Karpas-422 (cell line): ENCODE measurements around the gene SLC9C1. TPM values are rescaled to one million over a fixed set of nuclear protein-coding genes. Genes with fewer than 3 reads are reported as not detected.

Source experiments
- DNase-seq: peaks from one replicate; pipeline ENCODE4 v3.0.0-alpha.2; 2015
- H2AFZ ChIP-seq: fragments of 200-600 bp; sonication (generic); 2 replicates; pipeline ENCODE4 v1.6.1; 2014; ENCODE audit warnings: antibody characterized with exemption, low read length, mixed read lengths
- H3K27ac ChIP-seq: fragments of 200-600 bp; sonication (generic); 2 replicates; pipeline ENCODE4 v1.5.1; 2014; ENCODE audit warnings: mild to moderate bottlenecking, low read length, moderate library complexity
- H3K27me3 ChIP-seq: fragments of 200-600 bp; sonication (generic); 2 replicates; pipeline ENCODE4 v1.6.1; 2014; ENCODE audit warnings: low read length, mixed read lengths
- H3K36me3 ChIP-seq: fragments of 200-600 bp; sonication (generic); 2 replicates; pipeline ENCODE4 v1.6.1; 2014; ENCODE audit warnings: low read length, mixed read lengths; ENCODE audit not compliant: insufficient read depth
- H3K4me1 ChIP-seq: fragments of 200-600 bp; sonication (generic); 2 replicates; pipeline ENCODE4 v1.6.1; 2014; ENCODE audit warnings: mild to moderate bottlenecking, low read length, mixed read lengths
- H3K4me2 ChIP-seq: fragments of 200-600 bp; sonication (generic); 2 replicates; pipeline ENCODE4 v1.6.1; 2014; ENCODE audit warnings: low read length, low read depth, mild to moderate bottlenecking; ENCODE audit not compliant: poor library complexity, severe bottlenecking
- H3K4me3 ChIP-seq: fragments of 200-600 bp; sonication (generic); 2 replicates; pipeline ENCODE4 v1.5.1; 2014; ENCODE audit warnings: mild to moderate bottlenecking, antibody characterized with exemption, low read length, mixed read lengths
- H3K79me2 ChIP-seq: fragments of 200-600 bp; sonication (generic); 2 replicates; pipeline ENCODE4 v1.6.1; 2014; ENCODE audit warnings: mild to moderate bottlenecking, low read length, mixed read lengths
- H3K9ac ChIP-seq: fragments of 200-600 bp; sonication (generic); 2 replicates; pipeline ENCODE4 v1.6.0; 2014; ENCODE audit warnings: low read length
- H3K9me2 ChIP-seq: fragments of 200-600 bp; sonication (generic), shearing (Covaris generic); replicated peaks from 2 replicates; pipeline ENCODE4 v1.6.0; 2014; ENCODE audit warnings: mild to moderate bottlenecking, low read length, moderate library complexity; ENCODE audit not compliant: insufficient read depth
- H3K9me3 ChIP-seq: fragments of 300-700, 200-600 bp; sonication (generic); 2 replicates; pipeline ENCODE4 v1.6.1; 2014; ENCODE audit warnings: low read length, mixed read lengths
- H4K20me1 ChIP-seq: fragments of 200-600 bp; sonication (generic); 2 replicates; pipeline ENCODE4 v1.6.1; 2014; ENCODE audit warnings: mild to moderate bottlenecking, antibody characterized with exemption, low read length, low read depth; ENCODE audit not compliant: insufficient read depth
- total RNA-seq: library from RNA; depleted of rRNA; stranded (reverse); fragments of >200 nt; shearing (Covaris generic); gene quantifications from 2 replicates; pipeline ENCODE4 v1.2.3, GENCODE V29; 2014; ENCODE audit warnings: low replicate concordance

SLC9C1 gene
- total RNA-seq, 1 experiment from 2014 or later = 1.1 TPM

- Histone ChIP-seq H3K9me2 (no peaks in the 10 kb centered on the region), H4K20me1 (no peaks in the 10 kb centered on the region), H3K4me1 (no peaks in the 10 kb centered on the region), H2AFZ (0 out of 2 replicates have a peak overlapping the region, but pooled peaks have one; percentile 27), H3K27ac (no peak overlapping the region), H3K4me3 (no peak overlapping the region), H3K79me2 (no peaks in the 10 kb centered on the region), H3K9ac (no peak overlapping the region), H3K9me3 (no peaks in the 10 kb centered on the region), H3K4me2 (peak overlapping the region; percentile 27), H3K36me3 (no peaks in the 10 kb centered on the region), H3K27me3 (no peaks in the 10 kb centered on the region)
- no peak for DNase-seq
Observed at GRCh38 chr3:112333381-112334317, 39.6 kb upstream of the SLC9C1 start.

- Histone ChIP-seq H4K20me1 (no peaks in the 10 kb centered on the region), H3K79me2 (no peaks in the 10 kb centered on the region), H3K9me2 (no peaks in the 10 kb centered on the region), H3K9me3 (no peaks in the 10 kb centered on the region), H3K4me1 (no peaks in the 10 kb centered on the region), H3K27me3 (no peaks in the 10 kb centered on the region), H2AFZ (0 out of 2 replicates have a peak within 1 kb of the TSS, but pooled peaks have one; percentile 27), H3K36me3 (no peaks in the 10 kb centered on the region), H3K9ac (no peak within 1 kb of the TSS), H3K4me2 (peak within 1 kb of the TSS; percentile 27), H3K27ac (no peak within 1 kb of the TSS), H3K4me3 (peak within 1 kb of the TSS; percentile 27; the same call in 1 of the 2 replicates)
- no peak for DNase-seq
Observed at GRCh38 chr3:112333002-112333380, 39.0 kb upstream of the SLC9C1 start, which contains the start of gene CD200. TSS of gene CD200 (plus strand) at chr3:112333156. CDS start at chr3:112333213, 57 bp downstream.

GRCh38 chr3:112331851-112332250 is 37.8 kb upstream of the SLC9C1 start:
- Histone ChIP-seq H3K27ac (no peak overlapping the region), H3K9me3 (no peaks in the 10 kb centered on the region), H4K20me1 (no peaks in the 10 kb centered on the region), H3K9me2 (no peaks in the 10 kb centered on the region), H3K79me2 (no peaks in the 10 kb centered on the region), H3K36me3 (no peaks in the 10 kb centered on the region), H3K4me2 (no peak overlapping the region), H3K9ac (no peak overlapping the region), H3K27me3 (no peaks in the 10 kb centered on the region), H2AFZ (no peak overlapping the region), H3K4me1 (no peaks in the 10 kb centered on the region), H3K4me3 (no peak overlapping the region)
- no peak for DNase-seq

GRCh38 chr3:112327371-112327951 is 33.4 kb upstream of the SLC9C1 start:
- no peaks in the 10 kb centered on the region for H3K79me2 ChIP-seq
- no peak overlapping the region for H3K4me2 ChIP-seq
- no peak overlapping the region for H3K9ac ChIP-seq
- H3K9me2 ChIP-seq = no peaks in the 10 kb centered on the region
- no peaks in the 10 kb centered on the region for H4K20me1 ChIP-seq
- no peaks in the 10 kb centered on the region for H3K4me1 ChIP-seq
- H3K36me3 ChIP-seq = no peaks in the 10 kb centered on the region
- no peak overlapping the region for H3K4me3 ChIP-seq
- no peaks in the 10 kb centered on the region for H3K27me3 ChIP-seq
- no peak overlapping the region for H2AFZ ChIP-seq
- no peaks in the 10 kb centered on the region for H3K9me3 ChIP-seq
- peak; percentile 80 for DNase-seq
- no peak overlapping the region for H3K27ac ChIP-seq

DNA sequence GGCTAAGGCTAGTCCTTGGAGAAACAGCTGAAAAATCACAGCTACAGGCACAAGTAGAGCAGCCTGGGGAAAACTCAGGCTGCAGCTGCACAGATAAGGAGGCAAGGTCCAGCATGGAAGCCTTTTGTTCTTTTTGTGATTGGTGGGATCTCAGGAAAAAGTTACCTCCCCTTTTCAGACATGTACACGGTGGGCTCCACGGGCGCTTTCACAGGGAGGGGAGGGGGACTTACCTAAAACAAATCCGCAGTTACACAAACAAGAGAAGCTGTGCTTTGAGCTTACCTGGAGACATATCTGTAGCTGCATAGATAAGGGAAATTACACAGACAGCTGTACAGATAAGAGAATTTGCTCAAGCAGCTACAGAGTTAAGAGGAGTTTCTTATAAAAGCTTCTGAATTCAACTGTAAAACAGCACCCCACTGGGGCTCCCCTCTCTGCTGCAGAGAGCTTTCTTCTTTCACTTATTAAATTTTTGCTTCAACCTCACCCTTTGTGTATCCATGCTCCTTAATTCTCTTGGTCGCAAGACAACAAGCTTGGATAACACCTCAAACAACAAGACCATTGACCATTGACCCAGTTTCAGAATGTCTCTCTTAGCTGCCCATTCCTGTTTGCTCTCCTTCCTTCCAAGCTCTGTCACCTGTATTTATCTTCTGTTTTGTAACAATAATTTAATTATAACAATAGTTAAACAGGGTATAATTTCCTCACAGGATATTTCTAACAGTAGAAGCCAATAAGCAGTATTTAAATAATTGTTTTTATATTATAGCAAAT is 28.0 kb upstream of the SLC9C1 start:
- Histone ChIP-seq H3K9me3 (no peaks in the 10 kb centered on the region), H3K27ac (no peak overlapping the region), H3K79me2 (no peaks in the 10 kb centered on the region), H4K20me1 (no peaks in the 10 kb centered on the region), H3K9ac (no peak overlapping the region), H3K4me3 (no peak overlapping the region), H3K36me3 (no peaks in the 10 kb centered on the region), H2AFZ (no peak overlapping the region), H3K4me2 (no peak overlapping the region), H3K4me1 (no peaks in the 10 kb centered on the region), H3K27me3 (no peaks in the 10 kb centered on the region), H3K9me2 (no peaks in the 10 kb centered on the region)
- no peak for DNase-seq

- H2AFZ ChIP-seq = no peak overlapping the region
- no peaks in the 10 kb centered on the region for H3K79me2 ChIP-seq
- no peaks in the 10 kb centered on the region for H3K27me3 ChIP-seq
- no peak overlapping the region for H3K27ac ChIP-seq
- H3K9me3 ChIP-seq = no peaks in the 10 kb centered on the region
- H4K20me1 ChIP-seq = no peaks in the 10 kb centered on the region
- H3K4me3 ChIP-seq = no peak overlapping the region
- H3K36me3 ChIP-seq = no peaks in the 10 kb centered on the region
- H3K4me1 ChIP-seq = no peaks in the 10 kb centered on the region
- H3K4me2 ChIP-seq = no peak overlapping the region
- no peak overlapping the region for H3K9ac ChIP-seq
- DNase-seq = no peak
- H3K9me2 ChIP-seq = no peaks in the 10 kb centered on the region
Observed at GRCh38 chr3:112320691-112321090, 26.7 kb upstream of the SLC9C1 start.

GRCh38 chr3:112319516-112320276 is 25.7 kb upstream of the SLC9C1 start:
- no peaks in the 10 kb centered on the region for H4K20me1 ChIP-seq
- H3K36me3 ChIP-seq = no peaks in the 10 kb centered on the region
- no peak overlapping the region for H2AFZ ChIP-seq
- no peaks in the 10 kb centered on the region for H3K79me2 ChIP-seq
- no peak overlapping the region for H3K4me2 ChIP-seq
- no peak for DNase-seq
- H3K27ac ChIP-seq = no peak overlapping the region
- no peak overlapping the region for H3K9ac ChIP-seq
- H3K9me2 ChIP-seq = no peaks in the 10 kb centered on the region
- H3K27me3 ChIP-seq = no peaks in the 10 kb centered on the region
- H3K4me1 ChIP-seq = no peaks in the 10 kb centered on the region
- H3K4me3 ChIP-seq = no peak overlapping the region
- H3K9me3 ChIP-seq = no peaks in the 10 kb centered on the region
